HepG2 (cell line): ENCODE data around the gene ZER1. TPM values are rescaled to one million over a fixed set of nuclear protein-coding genes. Genes with fewer than 3 reads are reported as not detected.

Source experiments
- ARNTL ChIP-seq: sonication (generic); formaldehyde crosslinking; IDR thresholded peaks from 2 replicates; pipeline ENCODE4 v1.4.0; 2020; ENCODE audit warnings: mild to moderate bottlenecking, missing genetic modification reagents
- HNRNPK ChIP-seq: fragments of 200-400 bp; formaldehyde crosslinking; IDR thresholded peaks from 2 replicates; pipeline ENCODE4 v1.6.1; 2018; ENCODE audit warnings: low read length, low read depth, moderate library complexity, mild to moderate bottlenecking; ENCODE audit not compliant: poor library complexity, severe bottlenecking
- IRX3 ChIP-seq: sonication (generic); formaldehyde crosslinking; IDR thresholded peaks from 2 replicates; pipeline ENCODE4 v1.8.1; 2023; ENCODE audit warnings: mild to moderate bottlenecking, low read depth, missing genetic modification reagents, borderline replicate concordance
- JDP2 ChIP-seq: sonication (generic); formaldehyde crosslinking; IDR thresholded peaks from 2 replicates; pipeline ENCODE4 v1.8.1; 2022; ENCODE audit warnings: missing genetic modification reagents, borderline replicate concordance
- KLF12 ChIP-seq: sonication (generic); formaldehyde crosslinking; IDR thresholded peaks from 2 replicates; pipeline ENCODE4 v1.4.0; 2020; ENCODE audit warnings: missing genetic modification reagents, borderline replicate concordance
- MEF2D ChIP-seq: sonication (generic); formaldehyde crosslinking; IDR thresholded peaks from 2 replicates; pipeline ENCODE4 v1.5.1; 2020; ENCODE audit warnings: mild to moderate bottlenecking, missing genetic modification reagents
- MTA1 ChIP-seq: sonication (generic); formaldehyde crosslinking; IDR thresholded peaks from 2 replicates; pipeline ENCODE4 v1.4.0; 2020; ENCODE audit warnings: missing genetic modification reagents, mild to moderate bottlenecking, borderline replicate concordance
- ZBTB38 ChIP-seq: sonication (generic); formaldehyde crosslinking; IDR thresholded peaks from 2 replicates; pipeline ENCODE4 v1.5.1; 2020; ENCODE audit warnings: mild to moderate bottlenecking, missing genetic modification reagents
- ZIK1 ChIP-seq: sonication (generic); formaldehyde crosslinking; IDR thresholded peaks from 2 replicates; pipeline ENCODE4 v1.5.0; 2020; ENCODE audit warnings: mild to moderate bottlenecking, low read depth, missing genetic modification reagents, borderline replicate concordance
- ZMAT3 ChIP-seq: sonication (generic); formaldehyde crosslinking; conservative IDR thresholded peaks from 2 replicates; pipeline ENCODE4 v1.7.0; 2021; ENCODE audit warnings: missing genetic modification reagents
- ZNF563 ChIP-seq: sonication (generic); formaldehyde crosslinking; IDR thresholded peaks from 2 replicates; pipeline ENCODE4 v1.8.0; 2022; ENCODE audit warnings: mild to moderate bottlenecking, moderate library complexity, missing genetic modification reagents
- ZNF567 ChIP-seq: sonication (generic); formaldehyde crosslinking; IDR thresholded peaks from 2 replicates; pipeline ENCODE4 v1.8.1; 2023; ENCODE audit warnings: mild to moderate bottlenecking, missing genetic modification reagents, borderline replicate concordance
- ZNF746 ChIP-seq: sonication (generic); formaldehyde crosslinking; IDR thresholded peaks from 2 replicates; pipeline ENCODE4 v1.8.0; 2022; ENCODE audit warnings: mild to moderate bottlenecking, missing genetic modification reagents
- polyA plus RNA-seq, 8 experiments: library from polyadenylated mRNA; depleted of rRNA in 3 of 8; stranded (reverse) in 7 of 8; unstranded in 1 of 8; fragments of >200 nt; fragmentation: Illumina TruSeq in 4 of 8; extraction: Trizol in 4 of 8; gene quantifications; 2 replicates each; pipeline versions ENCODE4 v1.2.1 to v1.2.3, GENCODE V29; 2011 to 2016; ENCODE audit warnings: low read depth in 4 of 8, missing spikeins in 1 of 8, mixed read lengths in 1 of 8; ENCODE audit not compliant: insufficient read depth in 1 of 8
- total RNA-seq, 5 experiments: library from RNA; depleted of rRNA; stranded (reverse); fragments of >200 nt; fragmentation: Illumina TruSeq; extraction: Trizol; gene quantifications; 2 replicates each; pipeline ENCODE4 v1.2.3, GENCODE V29; 2016; ENCODE audit warnings: low read depth in 1 of 5
- TF ChIP-seq, protein P1 (sequence below): sonication (generic); formaldehyde crosslinking; IDR thresholded peaks from 2 replicates; pipeline ENCODE4 v1.5.0; 2020; ENCODE audit warnings: missing genetic modification reagents
- TF ChIP-seq, protein P2 (sequence below): conservative IDR thresholded peaks from 2 replicates; pipeline ENCODE4 v1.6.1; 2018; ENCODE audit warnings: missing genetic modification reagents
- TF ChIP-seq, protein P3 (sequence below): sonication (generic); formaldehyde crosslinking; IDR thresholded peaks from 2 replicates; pipeline ENCODE4 v1.4.0; 2020; ENCODE audit warnings: missing genetic modification reagents, borderline replicate concordance
- TF ChIP-seq, protein P4 (sequence below): IDR thresholded peaks from 2 replicates; pipeline ENCODE4 v1.6.1; 2016; ENCODE audit warnings: low read depth
- TF ChIP-seq, protein P5 (sequence below): sonication (generic); formaldehyde crosslinking; IDR thresholded peaks from 2 replicates; pipeline ENCODE4 v1.4.0; 2020; ENCODE audit warnings: missing genetic modification reagents, low read depth, mild to moderate bottlenecking, borderline replicate concordance

The ZER1 gene
- total and polyA plus RNA-seq, 2 of the 13 experiments (the other 11 are each of a cell fraction or from before 2014, with no cell fraction given): 7.7 to 40.0 TPM

DNA sequence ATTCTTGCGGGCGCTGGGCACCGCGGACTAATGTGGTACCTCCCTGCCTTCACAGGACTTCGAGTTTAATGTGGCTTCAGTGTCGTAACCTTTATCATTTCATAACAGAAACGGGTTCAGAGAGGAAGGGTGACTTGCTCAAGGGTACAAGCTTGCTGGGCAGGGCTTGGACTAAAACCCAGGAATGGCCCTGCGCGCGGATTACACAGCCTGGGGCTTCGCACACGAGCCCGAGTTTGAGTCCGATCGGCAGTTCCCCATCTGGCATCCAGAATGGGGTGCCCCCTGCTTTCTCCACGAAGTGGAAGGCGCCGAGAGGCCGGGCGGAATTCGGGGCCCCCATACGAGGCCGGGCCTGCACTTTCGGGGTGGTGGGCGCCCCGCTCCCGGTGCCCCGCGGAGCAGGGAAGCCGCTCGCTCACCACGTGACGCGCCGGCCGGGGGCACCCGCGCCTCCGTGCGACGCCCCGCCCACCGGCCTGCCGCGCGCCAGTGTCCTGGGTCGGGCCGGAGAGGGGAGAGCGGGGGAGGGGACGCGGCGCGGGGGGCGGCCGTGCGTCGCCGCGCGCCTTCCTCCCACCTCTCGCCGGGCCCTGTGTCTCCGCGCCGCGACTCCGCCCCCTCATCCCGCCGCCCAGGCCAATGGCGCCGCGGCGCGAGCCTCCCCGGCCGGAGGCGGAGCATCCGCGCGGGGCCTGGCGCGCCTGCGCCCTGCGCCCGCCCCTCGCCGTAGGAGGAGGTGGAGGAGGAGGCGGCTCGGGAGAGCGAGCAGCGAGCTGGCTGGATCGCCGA, 83.0 kb downstream of the ZER1 start, which contains the start of gene SET (continued):
- TF ChIP-seq, protein P1, sequence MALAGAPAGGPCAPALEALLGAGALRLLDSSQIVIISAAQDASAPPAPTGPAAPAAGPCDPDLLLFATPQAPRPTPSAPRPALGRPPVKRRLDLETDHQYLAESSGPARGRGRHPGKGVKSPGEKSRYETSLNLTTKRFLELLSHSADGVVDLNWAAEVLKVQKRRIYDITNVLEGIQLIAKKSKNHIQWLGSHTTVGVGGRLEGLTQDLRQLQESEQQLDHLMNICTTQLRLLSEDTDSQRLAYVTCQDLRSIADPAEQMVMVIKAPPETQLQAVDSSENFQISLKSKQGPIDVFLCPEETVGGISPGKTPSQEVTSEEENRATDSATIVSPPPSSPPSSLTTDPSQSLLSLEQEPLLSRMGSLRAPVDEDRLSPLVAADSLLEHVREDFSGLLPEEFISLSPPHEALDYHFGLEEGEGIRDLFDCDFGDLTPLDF: 0 out of 2 replicates have a peak, but pooled peaks have one; percentile 21
- TF ChIP-seq, protein P2, sequence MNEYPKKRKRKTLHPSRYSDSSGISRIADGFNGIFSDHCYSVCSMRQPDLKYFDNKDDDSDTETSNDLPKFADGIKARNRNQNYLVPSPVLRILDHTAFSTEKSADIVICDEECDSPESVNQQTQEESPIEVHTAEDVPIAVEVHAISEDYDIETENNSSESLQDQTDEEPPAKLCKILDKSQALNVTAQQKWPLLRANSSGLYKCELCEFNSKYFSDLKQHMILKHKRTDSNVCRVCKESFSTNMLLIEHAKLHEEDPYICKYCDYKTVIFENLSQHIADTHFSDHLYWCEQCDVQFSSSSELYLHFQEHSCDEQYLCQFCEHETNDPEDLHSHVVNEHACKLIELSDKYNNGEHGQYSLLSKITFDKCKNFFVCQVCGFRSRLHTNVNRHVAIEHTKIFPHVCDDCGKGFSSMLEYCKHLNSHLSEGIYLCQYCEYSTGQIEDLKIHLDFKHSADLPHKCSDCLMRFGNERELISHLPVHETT (CRISPR knock-in tag): 0 out of 2 replicates have a peak, but pooled peaks have one; percentile 17
- 0 out of 2 replicates have a peak, but pooled peaks have one; percentile 34 for TF ChIP-seq MEF2D (CRISPR knock-in tag)
- TF ChIP-seq, protein P3, sequence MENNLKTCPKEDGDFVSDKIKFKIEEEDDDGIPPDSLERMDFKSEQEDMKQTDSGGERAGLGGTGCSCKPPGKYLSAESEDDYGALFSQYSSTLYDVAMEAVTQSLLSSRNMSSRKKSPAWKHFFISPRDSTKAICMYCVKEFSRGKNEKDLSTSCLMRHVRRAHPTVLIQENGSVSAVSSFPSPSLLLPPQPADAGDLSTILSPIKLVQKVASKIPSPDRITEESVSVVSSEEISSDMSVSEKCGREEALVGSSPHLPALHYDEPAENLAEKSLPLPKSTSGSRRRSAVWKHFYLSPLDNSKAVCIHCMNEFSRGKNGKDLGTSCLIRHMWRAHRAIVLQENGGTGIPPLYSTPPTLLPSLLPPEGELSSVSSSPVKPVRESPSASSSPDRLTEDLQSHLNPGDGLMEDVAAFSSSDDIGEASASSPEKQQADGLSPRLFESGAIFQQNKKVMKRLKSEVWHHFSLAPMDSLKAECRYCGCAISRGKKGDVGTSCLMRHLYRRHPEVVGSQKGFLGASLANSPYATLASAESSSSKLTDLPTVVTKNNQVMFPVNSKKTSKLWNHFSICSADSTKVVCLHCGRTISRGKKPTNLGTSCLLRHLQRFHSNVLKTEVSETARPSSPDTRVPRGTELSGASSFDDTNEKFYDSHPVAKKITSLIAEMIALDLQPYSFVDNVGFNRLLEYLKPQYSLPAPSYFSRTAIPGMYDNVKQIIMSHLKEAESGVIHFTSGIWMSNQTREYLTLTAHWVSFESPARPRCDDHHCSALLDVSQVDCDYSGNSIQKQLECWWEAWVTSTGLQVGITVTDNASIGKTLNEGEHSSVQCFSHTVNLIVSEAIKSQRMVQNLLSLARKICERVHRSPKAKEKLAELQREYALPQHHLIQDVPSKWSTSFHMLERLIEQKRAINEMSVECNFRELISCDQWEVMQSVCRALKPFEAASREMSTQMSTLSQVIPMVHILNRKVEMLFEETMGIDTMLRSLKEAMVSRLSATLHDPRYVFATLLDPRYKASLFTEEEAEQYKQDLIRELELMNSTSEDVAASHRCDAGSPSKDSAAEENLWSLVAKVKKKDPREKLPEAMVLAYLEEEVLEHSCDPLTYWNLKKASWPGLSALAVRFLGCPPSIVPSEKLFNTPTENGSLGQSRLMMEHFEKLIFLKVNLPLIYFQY (CRISPR knock-in tag): peak; percentile 80; the same call in 1 of the 2 replicates
- peak; percentile 54; the same call in 1 of the 2 replicates for TF ChIP-seq ZIK1 (CRISPR knock-in tag)
- peak; percentile 66 for TF ChIP-seq ZMAT3 (CRISPR knock-in tag)
- peak; percentile 2 for TF ChIP-seq HNRNPK
- peak; percentile 83; the same call in 1 of the 2 replicates for TF ChIP-seq ZNF746 (CRISPR knock-in tag)
- TF ChIP-seq ZBTB38 (CRISPR knock-in tag): peak; percentile 59; the same call in 1 of the 2 replicates
- TF ChIP-seq, protein P4, sequence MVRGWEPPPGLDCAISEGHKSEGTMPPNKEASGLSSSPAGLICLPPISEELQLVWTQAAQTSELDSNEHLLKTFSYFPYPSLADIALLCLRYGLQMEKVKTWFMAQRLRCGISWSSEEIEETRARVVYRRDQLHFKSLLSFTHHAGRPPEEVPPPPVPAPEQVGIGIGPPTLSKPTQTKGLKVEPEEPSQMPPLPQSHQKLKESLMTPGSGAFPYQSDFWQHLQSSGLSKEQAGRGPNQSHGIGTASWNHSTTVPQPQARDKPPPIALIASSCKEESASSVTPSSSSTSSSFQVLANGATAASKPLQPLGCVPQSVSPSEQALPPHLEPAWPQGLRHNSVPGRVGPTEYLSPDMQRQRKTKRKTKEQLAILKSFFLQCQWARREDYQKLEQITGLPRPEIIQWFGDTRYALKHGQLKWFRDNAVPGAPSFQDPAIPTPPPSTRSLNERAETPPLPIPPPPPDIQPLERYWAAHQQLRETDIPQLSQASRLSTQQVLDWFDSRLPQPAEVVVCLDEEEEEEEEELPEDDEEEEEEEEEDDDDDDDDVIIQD: no peak
- TF ChIP-seq IRX3 (CRISPR knock-in tag): 0 out of 2 replicates have a peak, but pooled peaks have one; percentile 56
- TF ChIP-seq, protein P5, sequence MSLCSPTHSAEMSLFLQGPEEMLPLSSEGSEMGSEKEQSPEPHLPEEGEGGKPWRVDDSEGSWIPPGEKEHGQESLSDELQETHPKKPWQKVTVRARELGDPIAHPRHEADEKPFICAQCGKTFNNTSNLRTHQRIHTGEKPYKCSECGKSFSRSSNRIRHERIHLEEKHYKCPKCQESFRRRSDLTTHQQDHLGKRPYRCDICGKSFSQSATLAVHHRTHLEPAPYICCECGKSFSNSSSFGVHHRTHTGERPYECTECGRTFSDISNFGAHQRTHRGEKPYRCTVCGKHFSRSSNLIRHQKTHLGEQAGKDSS (CRISPR knock-in tag): peak; percentile 67; the same call in 1 of the 2 replicates
- peak; percentile 43; the same call in 1 of the 2 replicates for TF ChIP-seq JDP2 (CRISPR knock-in tag)
- TF ChIP-seq MTA1 (CRISPR knock-in tag): peak; percentile 53; the same call in 1 of the 2 replicates
- peak; percentile 74 for TF ChIP-seq ZNF563
- 0 out of 2 replicates have a peak, but pooled peaks have one; percentile 34 for TF ChIP-seq KLF12 (CRISPR knock-in tag)
- TF ChIP-seq ZNF567 (CRISPR knock-in tag): peak; percentile 62; the same call in 1 of the 2 replicates
- TF ChIP-seq ARNTL (CRISPR knock-in tag): peak; percentile 75
